Stimulated activated CD4-positive, alpha-beta T cell treated with anti-CD3 and anti-CD28 coated beads, Interleukin-15, amount 100 ng/mL, for 24 hours (primary cell): Measurements from ENCODE around the gene EPB41L2.
"Not testable (repeated sequence)": the region's sequence is repeated elsewhere in the genome, so short reads cannot be mapped to it uniquely, and the experiment has no call there.

Experiments used
- DNase-seq: peaks from one replicate; pipeline ENCODE4 v3.0.0-alpha.2; 2020

Gene EPB41L2

DNA sequence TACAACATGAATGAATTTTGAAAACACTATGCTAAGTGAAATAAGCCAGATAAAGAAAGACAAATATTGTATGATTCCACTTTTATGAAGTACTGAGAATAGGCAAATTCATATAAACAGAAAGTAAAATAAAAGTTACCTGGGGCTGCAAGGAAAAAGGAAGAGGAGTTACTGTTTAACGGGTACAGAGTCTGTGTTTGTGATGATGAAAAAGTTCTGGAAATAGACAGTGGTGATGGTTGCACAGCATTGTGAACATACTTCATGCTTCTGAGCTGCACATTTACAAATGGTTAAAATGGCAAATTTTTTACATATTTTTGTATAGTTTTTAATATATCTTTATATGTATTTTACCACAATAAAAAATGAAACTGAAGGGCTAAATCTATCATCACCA, 29.4 kb downstream of the EPB41L2 start:
- no peak for DNase-seq

DNA sequence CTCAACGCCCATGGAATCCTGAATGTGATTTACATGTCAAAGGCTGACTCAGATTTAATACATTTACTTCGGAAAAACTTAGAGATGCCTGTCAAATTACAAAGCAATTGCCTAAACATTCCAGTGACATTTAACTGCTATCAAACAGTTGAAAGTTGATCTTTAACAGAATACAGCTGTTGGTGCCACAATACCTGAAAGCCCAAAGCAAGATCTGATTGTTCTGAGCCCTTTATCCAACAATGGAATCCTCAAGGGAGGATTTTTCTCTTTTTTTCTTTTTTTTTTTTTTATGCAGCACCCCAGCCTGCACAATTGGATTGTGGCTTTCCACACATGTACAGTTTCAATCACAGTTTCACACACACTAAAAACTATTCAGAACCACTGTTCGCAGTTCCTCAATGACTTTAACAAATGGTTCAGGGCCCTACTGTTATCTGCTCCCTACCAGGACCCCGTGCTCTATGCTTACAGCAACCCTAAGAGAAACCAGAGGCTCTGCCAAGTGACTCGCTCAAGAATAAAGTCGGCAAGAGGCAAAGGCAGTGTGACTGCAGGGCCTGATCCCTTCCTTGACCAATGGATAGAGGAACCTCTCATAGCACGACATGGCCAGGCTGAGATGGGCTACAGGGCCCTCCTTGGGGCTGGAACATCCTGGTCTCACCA, 33.3 kb downstream of the EPB41L2 start:
- no peak for DNase-seq

DNA sequence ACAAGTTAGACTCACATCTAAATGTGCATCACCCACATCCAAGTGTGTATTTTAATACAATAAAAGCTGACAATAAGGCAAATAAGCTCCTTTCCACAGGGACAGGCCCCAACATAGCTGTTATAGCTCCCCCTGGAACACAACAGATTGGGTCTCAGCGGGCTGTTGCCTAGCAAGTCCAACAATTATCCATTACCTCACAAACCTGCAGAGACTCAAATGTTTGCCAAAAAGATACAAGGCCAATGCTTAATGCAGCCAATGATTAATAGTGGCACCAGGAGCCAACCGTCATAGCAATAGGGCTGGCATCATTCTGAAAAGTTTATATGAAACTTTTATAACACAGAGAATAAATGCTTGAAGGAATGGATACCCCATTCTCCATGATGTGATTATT, 35.7 kb downstream of the EPB41L2 start:
- DNase-seq = no peak

DNA sequence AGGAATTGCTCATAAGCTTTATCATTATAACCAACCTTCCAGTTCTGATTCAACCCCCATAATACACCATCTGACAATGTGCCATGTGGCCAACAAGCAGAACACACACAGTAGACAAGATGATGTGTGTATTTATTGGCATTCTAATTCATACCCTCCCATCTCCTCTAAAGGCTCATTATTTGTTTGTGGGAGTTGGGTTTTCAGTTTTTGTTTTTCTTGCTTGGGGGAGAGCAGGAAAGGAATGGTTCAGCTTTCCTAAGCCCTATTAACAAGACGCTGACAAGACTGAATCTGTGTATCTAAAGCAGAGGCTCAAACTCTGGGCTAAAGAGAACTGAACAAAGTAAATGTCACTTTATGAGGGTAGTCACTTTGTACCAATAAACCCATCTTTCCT, 36.8 kb downstream of the EPB41L2 start:
- no peak for DNase-seq

DNA sequence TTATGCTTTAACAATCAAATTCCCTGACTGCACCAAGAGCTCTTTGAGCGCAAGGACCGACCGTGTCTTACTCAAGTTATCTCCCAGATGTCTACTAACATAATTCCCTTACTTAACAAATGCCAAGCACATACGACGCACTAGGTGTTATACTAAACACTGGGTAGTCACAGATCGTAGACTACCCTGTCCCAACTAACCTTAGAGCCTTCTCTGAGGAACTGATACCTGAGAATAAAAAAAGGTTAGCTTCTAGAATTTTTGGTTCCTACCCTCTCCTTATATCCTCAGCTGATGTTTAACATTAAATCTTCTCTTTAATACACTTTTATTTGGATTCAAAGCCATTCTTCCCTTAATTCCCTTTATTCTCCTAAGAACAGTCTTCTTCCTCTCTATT, 38.5 kb downstream of the EPB41L2 start:
- no peak for DNase-seq

DNA sequence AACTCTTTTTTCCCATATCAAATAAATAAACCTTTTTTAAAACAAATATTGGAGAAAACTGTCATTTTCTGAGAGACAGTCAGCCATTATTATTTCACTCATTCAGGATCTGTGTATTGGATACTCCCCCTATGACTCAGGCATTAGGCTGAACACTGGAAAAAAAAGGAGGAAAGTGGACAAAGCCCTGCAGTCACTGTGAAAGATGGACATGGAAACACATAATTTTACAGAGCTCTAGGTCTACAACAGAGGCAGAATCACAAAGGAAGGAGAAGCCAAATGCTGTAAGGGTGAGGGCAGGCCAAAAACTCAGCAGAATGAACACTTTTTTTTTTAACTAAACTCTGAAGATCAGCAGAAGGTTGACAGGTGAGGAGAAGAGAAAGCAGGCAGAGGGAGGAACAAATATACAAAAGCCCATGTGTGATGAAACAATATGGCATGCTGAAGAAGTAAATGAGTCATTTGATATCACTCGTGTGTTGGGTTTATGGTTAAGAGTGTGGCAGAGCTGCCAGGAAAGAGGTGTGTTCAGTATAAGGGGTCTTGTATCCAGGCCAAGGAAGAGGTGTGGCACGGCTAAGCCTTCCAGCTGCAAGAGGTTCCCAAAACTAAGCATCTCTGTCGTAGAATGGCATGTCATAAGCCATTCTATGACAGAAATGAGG, 39.1 kb downstream of the EPB41L2 start:
- DNase-seq = no peak

DNA sequence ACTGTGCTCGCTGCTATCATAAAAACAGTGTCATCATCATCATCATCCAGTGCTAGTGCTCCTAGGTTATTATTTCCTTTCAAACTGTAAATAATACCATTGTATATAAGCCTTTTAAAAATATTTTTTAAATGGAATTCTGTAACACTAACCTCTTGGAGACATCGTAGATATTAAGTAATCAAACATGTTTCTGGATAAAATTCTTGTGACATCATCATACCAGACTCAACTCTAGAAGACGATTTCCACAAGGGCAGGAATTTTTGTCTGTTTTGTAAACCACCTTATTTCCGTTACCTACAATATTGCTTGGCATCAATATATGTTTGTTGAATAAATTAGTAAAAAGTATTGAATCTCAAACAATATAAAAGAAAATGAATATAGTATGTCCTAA, 40.4 kb downstream of the EPB41L2 start:
- DNase-seq = no peak

DNA sequence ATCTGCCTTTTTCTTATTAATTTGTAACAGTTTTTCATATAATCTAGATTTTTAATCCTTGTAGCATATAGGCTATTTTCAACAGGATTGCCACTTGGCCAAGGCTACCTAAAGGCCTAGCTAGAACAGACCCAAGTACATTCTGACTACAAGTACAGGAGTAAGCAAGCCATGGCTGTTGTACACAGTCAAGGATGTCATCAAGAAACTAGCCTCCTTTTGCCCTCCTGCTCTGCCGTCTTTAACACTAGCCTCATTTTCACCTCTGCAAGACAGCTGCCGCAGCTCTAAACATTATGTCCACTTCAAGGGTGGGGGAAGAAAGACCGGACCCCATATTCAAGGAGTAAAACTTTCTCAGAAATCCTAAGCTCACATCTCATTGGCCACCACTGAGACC, 45.1 kb downstream of the EPB41L2 start:
- DNase-seq = no peak

DNA sequence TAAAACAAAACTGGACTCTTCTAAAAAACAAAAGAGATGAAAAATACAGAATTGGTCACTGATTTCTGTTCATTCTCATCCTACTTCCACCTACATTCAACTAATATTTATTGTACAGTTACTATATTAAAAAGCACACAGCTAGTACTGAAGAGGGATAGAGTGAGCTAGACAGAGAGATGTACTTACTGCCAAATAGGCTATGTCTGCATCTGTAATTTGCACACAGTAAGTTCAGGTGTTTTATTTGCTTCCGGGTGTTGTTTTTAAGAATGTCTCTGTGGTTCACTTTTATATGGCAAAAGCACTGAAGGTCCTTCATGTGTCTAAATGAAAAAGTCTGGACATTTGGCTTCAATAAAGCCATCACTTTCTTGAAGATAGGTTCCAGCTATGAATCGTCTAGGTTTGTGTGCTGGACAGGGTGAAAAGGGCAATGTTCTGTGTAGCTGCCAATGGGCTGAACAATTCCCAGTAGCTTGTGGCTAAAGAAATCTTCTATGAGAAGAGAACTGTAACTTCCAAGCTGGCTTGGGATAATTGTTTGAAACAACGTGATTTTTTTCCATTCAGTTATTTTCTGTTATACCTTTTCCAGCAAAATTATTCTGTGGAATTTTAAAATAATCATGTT, 47.3 kb downstream of the EPB41L2 start:
- no peak for DNase-seq

DNA sequence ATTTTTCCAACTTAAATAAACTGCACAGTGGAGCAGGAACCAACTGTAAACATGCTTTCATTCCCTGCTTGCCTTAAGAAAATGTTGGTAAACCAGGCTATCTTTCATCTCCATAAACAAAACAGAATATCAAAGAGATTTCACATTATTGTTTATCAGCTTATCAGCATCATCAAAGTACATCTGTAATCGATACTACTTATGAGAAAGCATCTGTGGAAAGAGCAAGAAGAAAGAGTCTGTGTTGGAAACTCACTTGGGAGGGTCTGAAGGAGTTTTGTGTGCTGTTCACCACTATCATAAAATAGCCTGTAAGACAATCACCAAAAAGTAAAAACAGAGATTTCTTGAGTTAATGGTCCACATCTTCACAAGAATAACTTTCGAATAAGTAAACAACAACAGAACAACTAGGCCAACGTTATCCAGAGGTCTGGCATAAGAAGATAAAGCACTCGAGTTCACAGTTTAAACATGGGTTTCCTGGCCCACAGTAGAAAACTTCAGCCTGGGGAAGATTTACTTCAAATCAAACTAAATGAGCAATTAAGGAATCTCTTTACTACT, 47.9 kb downstream of the EPB41L2 start:
- DNase-seq = no peak

DNA sequence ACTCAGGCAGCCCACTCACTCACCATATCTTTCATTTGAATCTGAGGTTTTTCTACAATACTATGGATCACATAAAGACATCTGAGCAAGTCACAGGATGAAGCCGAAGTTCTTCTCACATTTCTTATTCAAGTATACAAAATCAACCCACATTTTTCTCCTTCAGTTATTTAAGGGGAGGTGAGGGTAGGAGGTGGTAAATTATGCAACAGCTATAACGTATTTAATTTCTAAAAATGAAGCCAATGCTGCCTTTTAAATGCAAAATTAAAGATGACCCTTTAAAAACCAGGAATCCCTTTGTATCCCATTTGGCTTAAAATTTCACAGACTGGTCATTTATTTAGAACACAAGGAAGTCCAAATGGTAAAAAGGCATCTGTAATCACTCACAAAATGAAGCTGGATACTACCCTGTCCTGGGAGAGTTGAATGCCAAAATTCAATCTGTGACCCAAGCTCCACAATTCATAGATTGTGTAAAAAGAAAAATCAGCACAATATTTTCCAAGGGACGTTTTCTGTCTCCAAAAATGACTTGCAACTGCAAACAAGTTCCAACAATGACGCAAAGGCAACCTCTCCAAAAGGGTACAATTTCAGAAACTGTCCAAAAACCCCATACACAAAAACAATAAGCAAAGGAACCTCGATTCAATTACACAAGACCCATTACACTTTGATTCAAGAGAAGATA, 48.8 kb downstream of the EPB41L2 start:
- no peak for DNase-seq

DNA sequence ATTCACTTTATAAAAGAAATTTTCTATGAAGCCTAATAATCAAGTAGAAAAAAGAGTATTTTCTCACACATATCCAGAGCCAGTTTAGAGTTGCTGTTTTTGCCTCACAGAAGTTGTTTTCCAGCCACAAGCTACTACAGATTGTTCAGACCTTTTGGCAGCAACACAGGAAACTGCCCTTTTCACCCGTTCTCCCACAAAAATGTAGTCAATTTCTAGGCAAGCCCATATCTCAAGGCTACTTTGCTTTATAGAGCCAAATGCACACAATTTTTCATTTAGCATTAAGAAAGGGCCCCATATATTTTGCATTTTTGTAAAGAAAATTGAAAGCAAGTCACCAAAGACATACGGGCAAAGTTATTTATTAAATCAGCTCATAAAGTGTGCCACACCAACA, 49.5 kb downstream of the EPB41L2 start:
- no peak for DNase-seq

DNA sequence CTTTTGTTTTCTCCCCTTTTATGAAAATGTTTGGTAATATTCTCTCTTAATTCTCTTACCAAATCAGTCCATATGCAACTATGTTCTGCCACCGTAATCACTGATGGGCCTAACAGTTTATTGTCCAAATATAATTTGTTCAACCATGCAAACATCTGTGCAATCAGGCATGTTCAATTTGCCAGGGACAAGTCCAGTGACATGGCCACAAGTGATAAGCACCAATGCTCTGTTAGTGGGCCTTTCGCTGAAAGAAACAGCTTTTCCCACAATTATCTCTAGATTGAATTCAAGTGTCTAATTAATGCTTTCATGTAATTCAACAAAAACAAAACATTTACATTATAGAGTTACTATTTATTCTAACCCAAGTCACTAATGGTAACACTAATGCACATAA, 53.3 kb downstream of the EPB41L2 start:
- DNase-seq = no peak

DNA sequence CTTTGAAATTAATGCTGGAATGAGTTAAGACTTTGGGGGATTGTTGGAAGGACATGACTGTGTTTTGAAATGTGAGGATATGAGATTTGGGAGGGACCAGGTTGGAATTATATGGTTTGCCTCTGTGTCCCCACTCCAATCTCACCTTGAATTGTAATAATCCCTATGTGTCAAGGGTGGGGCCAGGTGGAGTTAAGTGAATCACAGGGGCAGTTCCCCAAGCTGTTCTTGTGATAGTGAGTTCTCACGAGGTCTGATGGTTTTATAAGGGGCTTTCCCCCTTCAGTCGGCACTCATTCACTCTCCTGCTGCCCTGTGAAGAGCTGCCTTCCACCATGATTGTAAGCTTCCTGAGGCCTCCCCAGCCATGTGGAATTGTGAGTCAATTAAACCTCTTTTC, 54.1 kb downstream of the EPB41L2 start:
- not testable (repeated sequence) for DNase-seq

DNA sequence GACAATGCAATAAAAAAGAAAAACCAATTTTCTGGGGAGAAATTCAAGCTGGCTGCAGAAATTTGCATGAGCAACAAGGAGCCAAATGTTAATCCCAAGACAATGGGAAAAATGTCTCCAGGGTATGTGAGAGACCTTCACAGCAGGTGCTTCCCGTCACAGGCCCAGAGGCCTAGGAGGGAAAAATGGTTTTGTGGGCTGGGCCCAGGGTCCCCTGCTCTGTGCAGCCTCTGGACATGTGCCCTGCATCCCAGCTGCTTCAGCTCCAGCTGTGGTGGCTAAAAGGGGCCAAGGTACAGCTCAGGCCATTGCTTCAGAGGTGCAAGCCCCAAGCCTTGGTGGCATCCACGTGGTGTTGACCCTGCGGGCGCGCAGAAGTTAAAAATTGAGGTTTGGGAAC, 55.1 kb downstream of the EPB41L2 start:
- DNase-seq = not testable (repeated sequence)

DNA sequence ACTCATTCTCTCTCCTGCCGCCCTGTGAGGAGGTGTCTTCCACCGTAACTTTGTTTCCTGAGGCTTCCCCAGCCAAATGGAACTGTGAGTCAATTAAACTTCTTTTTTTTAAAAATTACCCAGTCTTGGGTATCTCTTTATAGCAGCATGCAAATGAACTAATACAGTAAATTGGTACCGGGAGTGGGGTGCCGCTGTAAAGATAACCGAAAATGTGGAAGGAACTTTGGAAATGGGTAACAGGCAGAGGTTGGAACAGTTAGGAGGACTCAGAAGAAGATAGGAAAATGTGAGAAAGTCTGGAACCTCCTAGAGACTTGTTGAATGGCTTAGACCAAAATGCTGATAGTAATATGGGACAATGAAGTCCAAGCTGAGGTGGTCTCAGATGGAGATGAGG, 55.8 kb downstream of the EPB41L2 start:
- DNase-seq = no peak

DNA sequence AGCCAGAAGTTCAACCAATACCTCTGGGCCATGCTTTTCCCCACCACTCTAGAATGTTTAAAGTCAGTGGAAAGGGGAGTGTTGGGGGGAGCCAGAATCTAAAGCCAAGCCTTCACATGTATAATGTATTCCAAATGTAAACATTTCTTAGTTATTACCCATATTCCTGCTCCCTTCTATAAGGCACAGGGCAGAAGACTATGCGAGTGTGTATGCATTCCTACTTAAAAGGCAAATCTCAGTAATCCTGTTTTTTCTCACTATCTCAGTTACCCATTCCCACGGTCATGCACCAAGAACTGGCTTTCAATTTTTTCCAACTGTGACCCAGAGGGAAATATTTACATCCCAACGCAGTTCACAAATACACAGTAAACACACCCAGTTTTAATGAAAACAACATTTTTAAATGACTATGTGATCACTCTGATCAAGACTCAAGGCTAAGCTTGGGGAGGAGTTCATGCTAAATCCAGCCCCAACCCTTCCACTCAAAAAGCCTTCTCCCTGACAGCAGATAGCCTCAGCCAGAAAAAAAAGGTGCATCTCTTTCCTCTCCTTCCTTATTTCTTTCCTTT, 57.5 kb downstream of the EPB41L2 start:
- DNase-seq = no peak

DNA sequence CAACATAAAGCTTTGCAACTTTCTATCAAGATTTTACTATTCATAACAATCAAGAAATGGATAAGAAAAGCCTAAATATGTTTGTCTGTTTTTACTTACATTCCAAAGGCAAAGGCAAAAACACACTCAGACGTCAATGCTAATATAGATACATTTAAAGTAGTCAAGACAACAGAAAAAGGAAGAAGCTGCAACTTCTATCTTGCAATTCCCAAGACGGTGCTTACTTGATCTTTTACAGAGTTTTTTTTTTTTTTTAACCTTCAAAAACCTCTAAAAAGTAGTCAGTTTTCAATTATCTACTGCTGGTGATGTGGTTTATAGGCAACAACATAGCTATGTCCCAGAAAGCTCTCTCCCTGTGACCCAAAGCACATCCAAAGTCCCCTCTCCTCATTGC, 58.1 kb downstream of the EPB41L2 start:
- DNase-seq = no peak

DNA sequence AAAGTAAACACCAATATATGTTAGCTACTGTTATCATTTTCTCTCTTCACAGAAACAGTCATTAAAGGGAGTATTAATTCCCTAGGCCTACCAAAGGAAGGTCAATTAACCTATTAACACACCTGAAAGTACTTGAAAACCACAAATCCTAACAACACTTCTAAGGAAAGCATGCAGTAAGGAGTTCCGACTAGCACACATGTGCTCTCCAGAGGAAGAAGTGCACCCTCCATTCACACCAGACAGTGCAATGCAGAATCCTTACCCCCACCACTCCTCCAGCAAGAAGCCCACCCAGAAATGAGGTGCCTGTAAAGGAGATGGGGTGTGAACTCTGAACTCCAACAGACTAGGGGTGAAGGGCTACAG, 58.7 kb downstream of the EPB41L2 start:
- DNase-seq = no peak

DNA sequence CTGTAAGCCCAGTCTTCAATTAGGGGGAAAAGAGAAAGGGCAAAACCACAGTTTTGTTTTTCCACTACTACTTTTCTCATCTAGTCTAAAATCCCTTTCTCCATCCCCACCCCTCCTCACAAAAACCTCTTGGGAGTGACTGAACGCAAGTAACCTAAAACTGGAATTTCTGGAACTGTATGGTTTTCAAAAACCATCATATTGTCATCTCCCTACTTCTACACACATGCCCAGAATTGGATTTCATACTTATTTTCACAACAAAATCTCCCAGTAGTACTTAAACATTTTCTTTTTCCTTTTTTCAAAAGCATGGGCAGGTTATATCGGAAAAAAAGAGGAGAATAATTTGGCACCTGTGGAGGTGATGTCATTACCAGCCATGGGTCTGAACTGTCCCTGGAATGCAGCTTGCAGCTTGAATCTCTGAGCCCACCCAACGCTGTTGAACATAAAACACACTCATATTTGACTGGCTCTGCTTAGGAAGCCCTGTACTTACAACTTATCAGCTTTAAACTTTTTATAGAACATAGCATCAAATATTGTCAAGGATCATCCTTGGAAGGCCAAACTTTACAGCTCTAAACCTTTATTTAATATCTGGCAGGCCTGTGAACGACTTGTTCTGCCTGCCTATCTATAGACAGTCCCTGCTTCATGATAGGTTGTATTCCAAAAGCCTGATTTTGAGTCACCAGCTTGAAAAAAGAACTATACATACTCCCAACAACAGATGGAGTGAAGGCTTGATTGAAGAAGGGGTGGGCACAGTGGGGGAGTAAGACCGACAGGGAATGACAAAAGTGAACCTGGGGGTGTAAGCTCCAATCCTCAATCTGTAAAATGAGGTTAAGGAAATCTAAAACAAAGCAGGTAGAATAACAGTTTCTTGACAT, 59.3 kb downstream of the EPB41L2 start:
- DNase-seq = no peak

DNA sequence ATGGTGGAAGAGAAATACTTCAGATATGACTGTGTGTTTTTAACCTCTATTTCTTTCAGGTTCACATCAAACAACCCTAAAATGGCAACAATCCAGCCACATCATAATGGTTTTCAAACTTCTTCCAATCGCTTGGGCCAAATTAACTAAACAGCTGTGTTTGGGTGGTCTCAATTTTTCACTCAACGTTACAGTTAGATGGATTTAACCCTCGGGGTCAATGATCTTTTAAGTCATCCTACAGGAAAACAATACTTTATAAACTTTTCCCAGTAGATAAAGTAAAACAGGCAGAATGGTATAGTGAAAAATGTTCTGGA, 60.4 kb downstream of the EPB41L2 start:
- DNase-seq = no peak

DNA sequence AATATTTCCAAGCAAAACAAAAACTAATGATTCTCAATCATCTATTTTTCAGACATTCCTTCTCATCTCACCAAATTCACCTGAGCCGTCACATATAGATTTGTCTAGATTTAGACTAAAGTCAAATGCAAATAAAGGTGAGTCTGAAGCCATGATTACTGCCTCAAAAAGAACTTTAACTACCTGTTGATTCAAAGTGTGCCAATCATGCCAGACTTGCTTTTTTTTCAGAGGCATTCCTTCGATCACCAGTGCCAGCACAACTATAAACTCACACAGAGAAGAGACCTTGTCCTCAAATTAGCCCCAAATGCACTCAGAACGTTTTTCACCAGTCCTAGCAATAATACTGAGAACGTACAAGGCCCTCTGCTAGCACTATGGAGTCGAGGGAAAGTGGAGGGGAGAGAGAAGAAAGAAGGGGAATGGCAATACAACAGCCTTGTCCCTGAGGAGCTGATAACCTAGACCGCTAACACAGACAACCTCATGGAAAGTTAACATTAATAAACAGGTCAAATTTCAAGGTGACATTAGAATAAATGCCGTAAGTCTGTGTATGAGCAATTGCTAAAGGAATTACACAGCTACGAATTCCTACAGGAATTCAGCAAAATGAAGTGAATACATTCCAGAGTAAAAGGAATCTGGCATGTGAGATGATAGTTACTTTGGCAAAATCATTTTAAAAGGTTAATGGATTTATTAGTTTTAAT, 60.9 kb downstream of the EPB41L2 start:
- no peak for DNase-seq
